Kasumi-1 (cell line): ENCODE measurements around the gene GPR152.

Experiments
- DNase-seq, 2 experiments: peaks; one replicate each; lab custom pipeline; 2025; lab: John Stamatoyannopoulos, UW

GPR152 gene

GRCh38 chr11:67464411-67465188 is 12.1 kb upstream of the GPR152 start:
- peak; percentile 82 to 86 for DNase-seq

DNA sequence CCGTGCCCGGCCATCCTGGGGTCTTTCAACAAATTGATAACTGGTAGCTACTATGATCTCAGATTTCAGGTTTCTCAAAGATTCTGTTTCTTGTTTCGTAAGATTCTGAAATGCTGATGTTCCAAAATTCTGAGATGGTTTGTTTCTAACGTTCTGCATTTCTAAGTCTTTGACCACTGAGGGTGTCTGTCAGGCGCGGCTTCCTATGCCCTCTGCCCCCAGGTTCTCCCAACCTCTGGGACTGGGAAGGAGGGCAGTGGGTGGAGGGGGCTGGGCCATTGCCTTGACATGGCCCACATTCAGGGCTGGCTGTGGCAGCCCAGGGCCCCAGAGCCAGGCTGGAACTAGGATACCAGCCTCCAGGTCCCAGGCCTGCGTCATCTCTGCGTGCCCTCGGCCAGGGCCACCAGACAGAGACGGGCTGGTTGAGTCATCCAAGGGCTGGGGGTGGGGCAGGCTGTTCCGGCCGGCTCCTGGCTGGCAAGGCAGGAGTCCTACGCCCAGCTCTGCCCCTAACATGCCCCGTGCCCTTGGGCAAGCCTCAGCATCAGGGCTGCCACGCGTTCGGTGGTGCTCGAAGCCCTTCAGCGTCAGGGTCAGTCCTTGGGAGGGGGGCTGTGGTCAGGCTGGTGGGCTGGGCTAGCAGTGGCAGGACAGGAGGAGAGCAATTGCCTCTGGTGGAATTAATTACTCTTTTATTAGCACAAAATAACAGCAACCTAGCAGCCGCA is 11.3 kb upstream of the GPR152 start:
- DNase-seq = no peak

GRCh38 chr11:67463186-67463585 is 10.7 kb upstream of the GPR152 start:
- DNase-seq = no peak

- DNase-seq = no peak
Measured at GRCh38 chr11:67458266-67458665, 5.7 kb upstream of the GPR152 start.

- DNase-seq = no peak
Measured at GRCh38 chr11:67457453-67457852, 4.9 kb upstream of the GPR152 start.

DNA sequence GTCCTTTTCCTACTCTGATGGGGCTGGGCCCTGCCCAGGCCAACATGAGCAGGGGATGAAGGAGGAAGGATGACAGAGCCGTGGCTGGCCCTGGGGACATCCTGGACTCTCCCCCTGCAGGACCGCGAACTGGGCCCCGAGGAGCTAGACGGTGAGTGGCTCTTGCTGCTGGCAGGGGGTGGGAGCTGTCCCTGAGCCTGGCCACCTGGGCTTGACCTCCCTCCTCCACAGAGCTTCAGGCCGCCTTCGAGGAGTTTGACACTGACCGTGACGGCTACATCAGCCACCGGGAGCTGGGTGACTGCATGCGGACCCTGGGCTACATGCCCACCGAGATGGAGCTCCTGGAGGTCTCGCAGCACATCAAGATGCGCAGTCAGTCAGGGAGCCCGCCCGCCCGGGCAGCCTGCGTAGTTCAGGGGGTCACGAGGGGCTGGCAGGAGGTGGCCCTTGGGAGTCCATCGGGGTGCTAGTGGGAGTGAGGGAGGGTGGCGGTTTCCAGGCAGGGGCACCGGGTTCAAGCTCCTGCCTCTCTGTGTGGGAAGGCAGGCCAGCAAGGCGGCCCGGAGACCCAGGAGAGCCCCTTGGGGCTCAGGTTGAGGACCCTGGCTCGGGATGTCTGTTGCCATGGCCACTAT is 3.7 kb upstream of the GPR152 start:
- no peak for DNase-seq

- no peak for DNase-seq
Measured at GRCh38 chr11:67455054-67455453, 2.5 kb upstream of the GPR152 start, which contains the start of gene CABP4. Gene CABP4 (plus strand): TSS chr11:67455354. CDS start chr11:67455424, 70 bp downstream.

DNA sequence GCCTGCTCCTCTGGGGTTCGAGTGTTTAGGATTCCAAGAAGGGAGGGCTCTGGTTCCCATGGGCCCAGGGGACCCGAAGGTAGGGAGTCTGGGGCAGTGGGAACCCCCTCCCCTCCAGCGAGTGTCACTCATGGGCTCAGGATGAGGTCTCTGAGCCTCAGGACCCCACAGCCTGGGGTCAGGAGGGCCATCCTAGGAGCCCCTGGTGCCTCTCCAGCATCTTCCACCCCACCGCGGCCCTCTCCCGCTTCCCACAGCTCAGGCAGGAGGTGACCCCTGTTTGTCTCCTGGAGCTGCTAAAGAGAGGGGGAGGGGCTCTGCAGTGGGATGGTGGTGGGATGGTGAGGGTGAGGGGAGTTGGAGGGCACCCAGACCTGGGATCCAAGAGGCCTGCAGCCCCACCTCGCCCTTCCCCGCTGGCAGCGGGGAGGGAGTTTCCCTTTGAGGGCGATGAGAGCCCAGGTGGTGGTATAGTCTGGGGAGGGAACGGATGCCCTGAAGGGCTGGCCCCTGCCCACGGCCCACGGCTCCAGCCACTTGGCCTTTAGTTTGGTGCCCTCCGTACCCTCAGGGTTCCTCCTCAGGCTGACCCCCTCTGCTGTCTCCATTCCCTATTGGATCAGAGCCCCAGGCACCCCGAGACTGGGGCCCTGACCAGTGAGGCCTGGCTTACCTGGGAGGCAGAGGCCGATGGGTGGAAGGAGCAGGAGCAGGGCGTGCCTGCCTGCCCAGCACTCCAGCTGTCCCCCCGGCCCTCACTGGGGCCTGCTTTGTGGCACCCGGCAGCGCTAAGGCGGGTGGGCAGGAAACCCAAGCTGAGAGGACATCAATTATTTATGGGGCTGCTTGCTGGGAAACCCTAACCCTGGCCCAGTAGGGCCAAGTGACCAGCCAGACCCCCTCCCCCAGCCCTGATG is 1.5 kb upstream of the GPR152 start:
- DNase-seq = no peak

GRCh38 chr11:67451658-67451976 is 912 bp downstream of the GPR152 start:
- DNase-seq = no peak

DNA sequence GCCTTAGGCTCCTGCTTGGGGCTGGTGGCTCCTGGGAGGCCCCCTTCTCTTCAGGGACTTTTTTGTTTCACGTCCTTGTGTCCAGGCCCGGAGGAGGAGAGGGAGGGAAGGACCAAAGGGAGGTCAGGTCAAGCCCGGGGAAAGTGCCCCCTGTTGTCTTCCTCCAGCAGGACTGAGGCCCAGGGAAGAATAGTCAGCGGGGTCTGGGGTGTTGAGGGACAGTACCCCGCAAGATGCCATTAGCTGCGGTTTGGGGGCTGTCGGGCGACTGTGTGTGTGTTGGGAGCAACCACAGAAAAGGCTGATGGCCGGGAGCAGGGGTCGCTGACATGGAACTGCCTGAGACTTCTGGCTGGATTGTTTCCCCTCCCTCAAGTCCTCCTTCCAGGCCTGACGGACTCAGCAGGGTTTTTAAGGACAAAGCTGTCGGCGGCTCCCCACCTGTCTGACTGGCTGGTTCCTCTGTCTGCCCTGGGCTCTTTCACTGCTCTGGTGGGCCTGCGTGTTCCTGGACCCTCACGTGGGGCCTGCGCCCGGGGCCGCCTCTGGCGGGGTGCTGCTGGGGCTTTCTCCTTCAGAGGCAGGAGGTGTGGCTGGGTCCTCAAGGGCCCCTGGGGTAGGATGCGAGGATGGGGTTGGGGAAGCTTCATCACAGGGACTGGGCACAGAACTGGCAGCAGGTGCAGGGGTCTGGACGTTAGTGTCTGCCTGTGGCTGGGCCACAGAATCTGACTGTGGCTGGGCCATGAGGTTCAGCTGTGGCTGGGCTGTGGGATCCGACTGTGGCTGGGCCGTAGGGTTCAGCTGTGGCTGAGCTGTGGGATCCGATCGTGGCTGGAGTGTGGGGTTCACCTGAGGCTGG is 1.5 kb downstream of the GPR152 start:
- no peak for DNase-seq

DNA sequence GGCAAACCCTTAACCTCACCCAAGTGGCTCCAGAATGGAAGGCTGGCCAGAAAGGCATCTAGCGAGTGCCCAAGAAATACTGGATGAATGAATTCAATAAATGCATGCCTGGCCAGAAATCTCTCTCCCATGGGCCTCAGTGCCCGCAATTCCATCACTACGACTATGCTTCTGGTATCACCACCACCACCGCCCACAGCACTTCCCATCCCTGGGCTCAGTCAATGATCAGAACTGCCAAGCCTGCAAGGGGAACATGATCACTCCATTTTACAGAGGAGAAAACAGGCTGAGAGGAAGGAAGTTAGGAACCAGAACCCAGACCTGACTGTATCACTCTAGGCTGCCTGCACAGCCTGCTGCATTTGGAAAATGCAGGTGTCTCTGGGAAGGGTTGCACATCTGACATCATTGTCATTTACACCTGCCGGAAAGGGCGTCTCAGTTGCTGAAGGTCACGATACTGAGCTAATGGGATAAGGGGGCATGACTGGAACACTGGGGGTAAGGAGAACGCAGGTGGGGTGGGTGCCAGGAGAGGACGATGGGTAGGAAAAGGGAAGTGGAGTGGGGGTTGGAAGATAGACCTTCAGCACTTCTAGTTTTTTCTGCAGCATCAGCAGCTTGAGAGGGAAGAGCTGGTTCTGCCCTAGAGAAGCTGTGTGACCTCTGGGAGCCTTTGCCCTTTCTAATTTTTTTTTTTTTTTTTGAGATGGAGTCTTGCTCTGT is 3.2 kb downstream of the GPR152 start:
- DNase-seq = peak; percentile 31 to 38

DNA sequence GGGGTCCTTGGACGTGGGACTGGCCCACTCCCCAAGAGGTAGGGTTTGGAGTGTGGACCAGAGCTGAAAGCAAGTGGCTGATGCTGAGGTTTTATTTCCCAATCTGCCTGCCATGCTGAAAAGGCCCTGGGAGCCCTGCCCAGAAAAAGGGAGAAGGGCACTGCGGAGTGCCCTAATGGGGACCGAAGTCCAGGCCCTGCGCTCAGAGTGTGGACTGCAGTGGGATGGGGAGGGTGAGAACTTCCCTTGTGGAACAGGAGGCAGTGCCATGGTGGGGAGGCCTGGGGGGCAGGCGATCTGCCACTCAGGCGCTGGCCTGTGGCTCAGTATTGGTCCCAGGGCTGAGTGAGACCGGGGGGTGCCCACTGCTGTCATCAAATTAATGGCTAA is 4.3 kb downstream of the GPR152 start:
- DNase-seq = no peak

DNA sequence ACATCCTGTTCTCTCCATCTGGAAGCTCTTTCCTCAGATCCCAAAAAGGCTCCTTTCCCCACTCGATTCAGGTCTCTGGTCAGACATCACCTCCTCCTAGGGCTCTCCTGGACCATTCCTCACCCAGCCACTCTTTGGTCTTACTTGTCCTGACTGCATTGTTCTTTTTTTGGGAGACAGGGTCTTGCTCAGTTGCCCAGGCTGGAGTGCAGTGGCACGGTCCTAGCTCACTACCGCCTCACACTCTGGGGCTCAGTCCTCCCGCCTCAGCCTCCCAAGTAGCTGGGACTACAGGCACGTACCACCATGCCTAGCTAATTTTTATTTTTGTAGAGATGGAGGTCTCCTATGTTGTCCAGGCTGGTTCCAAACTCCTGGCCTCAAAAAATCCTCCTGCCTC is 7.0 kb downstream of the GPR152 start:
- DNase-seq = no peak

- DNase-seq = no peak
Measured at GRCh38 chr11:67442504-67443404, 9.8 kb downstream of the GPR152 start.

DNA sequence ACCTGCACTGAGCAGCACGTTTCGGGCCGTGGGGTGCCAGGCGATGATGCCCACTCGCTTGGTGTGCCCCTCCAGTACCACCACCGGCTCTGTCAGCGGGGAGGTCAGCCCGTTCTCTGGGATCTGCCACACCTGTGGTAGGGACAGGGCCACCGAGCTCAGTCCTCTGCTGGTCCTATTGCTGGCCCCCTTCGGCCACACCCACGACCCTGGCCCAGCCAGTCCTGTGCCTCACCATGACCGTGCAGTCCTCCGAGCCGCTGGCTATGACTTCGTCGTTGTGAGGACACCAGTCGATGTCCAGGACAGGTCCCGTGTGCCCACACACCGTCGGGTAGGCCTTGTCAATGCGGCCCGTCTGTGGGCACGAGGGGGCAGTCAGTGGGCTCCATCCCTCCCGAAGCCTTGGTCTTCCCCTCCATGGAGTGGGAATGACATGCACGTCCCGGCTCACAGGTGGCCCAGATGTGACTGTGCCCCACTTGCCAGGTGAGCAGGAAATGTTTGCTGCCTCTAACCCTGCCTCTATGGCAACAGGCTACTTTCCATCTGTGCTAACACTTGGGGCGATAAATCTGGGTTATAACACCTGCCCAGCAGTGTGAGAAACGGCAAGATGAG is 10.7 kb downstream of the GPR152 start:
- DNase-seq = no peak

- no peak for DNase-seq
Measured at GRCh38 chr11:67441098-67441563, 11.4 kb downstream of the GPR152 start.

DNA sequence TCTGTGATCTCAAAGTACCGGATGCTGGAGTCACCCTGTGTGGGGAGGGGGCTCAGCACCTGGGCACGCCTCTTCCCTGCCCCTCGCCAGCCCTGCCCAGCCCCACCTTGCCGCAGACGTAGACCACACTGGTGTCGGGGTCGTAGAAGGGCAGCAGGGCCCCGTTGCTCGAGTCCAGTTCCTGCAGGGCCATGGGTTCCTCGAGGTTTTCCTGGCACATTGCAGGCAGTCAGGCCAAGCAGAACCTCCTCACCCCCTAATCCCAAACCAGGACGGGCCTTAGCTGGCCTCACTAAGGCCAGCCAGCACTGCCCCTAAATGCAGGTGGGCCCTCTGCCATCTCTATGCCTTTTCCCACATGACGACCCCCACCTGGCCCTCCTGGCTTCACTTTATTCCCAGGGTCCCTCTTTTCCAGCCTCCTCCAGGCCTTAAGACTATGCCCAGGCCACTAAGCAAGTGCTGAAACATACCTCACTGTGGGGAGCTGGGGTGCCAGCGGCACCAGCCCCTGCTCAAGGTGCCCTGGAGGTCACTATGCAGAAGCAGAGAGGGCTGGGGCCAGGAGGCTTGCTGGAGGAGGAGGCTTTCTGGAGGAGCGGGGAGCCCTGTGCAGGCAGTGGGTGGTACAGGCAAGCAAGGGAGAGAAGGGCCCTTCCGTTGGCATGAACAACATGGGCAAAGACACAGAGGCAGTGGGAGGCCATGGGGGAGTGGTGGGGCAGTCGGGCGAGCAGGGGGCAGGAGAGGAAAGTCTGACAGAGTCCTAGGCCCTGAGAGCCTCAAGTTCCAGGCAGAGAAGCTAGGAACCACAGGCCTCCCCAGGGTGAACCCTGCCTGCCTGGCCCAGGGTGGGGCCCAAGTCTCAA is 12.1 kb downstream of the GPR152 start:
- no peak for DNase-seq
